ENCODE data around the gene INCENP. TPM values are rescaled to one million over a fixed set of nuclear protein-coding genes. Genes with fewer than 3 reads are reported as not detected.

Gene INCENP
- total and polyA plus RNA-seq, 2 of the 13 experiments (the other 11 are each of a cell fraction or from before 2014, with no cell fraction given), result 14.1 to 37.3 TPM

DNA sequence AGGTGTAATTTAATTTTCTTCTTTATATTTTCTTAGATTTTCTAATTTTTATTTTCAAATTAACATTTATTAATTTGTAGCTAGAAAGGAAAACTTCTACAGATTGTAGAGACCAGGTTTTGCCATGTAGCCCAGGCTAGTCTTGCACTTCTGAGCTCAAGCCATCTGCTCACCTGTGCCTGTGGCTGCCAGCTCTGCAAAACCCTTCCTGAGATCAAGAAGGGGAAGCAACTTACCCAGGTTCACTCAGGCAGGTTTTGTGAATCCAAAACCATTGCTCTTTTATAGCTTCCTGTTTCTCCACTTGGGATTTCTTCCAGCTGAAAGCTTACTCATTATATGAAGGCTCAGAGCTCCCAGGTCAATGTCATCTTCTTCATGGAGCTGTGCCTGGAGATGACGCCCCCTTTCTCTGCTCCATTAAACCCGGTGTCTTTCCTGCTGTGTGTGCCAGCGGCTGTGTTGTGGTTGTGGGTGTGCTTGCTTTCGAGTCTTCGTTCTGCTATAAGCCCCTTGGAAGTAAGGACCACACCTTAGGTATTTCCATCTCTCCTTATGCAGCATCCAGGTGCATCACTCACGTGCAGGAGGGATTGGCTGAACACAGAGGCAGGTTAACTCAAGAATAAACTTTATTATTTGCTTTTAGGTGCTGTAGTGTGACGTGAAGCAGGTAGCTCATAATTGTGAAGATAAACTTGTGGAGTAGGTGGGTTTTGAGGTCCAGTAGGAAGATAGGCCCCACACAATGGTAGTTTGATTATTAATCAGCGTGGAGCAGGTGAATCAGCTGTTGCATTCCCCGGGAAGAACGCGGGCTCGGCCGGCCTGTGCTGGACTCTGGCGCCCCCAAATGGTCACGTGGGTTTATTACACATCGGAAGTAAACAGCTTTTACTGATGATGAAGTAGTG lies 42.2 kb upstream of the INCENP start (continued):
- TF ChIP-seq, protein P1, sequence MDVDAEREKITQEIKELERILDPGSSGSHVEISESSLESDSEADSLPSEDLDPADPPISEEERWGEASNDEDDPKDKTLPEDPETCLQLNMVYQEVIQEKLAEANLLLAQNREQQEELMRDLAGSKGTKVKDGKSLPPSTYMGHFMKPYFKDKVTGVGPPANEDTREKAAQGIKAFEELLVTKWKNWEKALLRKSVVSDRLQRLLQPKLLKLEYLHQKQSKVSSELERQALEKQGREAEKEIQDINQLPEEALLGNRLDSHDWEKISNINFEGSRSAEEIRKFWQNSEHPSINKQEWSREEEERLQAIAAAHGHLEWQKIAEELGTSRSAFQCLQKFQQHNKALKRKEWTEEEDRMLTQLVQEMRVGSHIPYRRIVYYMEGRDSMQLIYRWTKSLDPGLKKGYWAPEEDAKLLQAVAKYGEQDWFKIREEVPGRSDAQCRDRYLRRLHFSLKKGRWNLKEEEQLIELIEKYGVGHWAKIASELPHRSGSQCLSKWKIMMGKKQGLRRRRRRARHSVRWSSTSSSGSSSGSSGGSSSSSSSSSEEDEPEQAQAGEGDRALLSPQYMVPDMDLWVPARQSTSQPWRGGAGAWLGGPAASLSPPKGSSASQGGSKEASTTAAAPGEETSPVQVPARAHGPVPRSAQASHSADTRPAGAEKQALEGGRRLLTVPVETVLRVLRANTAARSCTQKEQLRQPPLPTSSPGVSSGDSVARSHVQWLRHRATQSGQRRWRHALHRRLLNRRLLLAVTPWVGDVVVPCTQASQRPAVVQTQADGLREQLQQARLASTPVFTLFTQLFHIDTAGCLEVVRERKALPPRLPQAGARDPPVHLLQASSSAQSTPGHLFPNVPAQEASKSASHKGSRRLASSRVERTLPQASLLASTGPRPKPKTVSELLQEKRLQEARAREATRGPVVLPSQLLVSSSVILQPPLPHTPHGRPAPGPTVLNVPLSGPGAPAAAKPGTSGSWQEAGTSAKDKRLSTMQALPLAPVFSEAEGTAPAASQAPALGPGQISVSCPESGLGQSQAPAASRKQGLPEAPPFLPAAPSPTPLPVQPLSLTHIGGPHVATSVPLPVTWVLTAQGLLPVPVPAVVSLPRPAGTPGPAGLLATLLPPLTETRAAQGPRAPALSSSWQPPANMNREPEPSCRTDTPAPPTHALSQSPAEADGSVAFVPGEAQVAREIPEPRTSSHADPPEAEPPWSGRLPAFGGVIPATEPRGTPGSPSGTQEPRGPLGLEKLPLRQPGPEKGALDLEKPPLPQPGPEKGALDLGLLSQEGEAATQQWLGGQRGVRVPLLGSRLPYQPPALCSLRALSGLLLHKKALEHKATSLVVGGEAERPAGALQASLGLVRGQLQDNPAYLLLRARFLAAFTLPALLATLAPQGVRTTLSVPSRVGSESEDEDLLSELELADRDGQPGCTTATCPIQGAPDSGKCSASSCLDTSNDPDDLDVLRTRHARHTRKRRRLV (CRISPR knock-in tag; IDR thresholded peaks at IDR 0.05), result no peak
- TF ChIP-seq MZF1 (CRISPR knock-in tag; IDR thresholded peaks at IDR 0.05; ENCODE audit: borderline replicate concordance) (no peak), ZNF709 (CRISPR knock-in tag; IDR thresholded peaks at IDR 0.05) (no peak), MTA3 (CRISPR knock-in tag; IDR thresholded peaks at IDR 0.05) (no peak), ZNF737 (CRISPR knock-in tag; IDR thresholded peaks at IDR 0.05; ENCODE audit: borderline replicate concordance) (no peak), ZNF780A (CRISPR knock-in tag; IDR thresholded peaks at IDR 0.05) (no peak), ZNF549 (CRISPR knock-in tag; IDR thresholded peaks at IDR 0.05) (no peak), SOX6 (IDR thresholded peaks at IDR 0.05) (no peak), SOX6 (CRISPR knock-in tag; IDR thresholded peaks at IDR 0.05) (peak; percentile 42; the same call in 1 of the 2 replicates), PHF20 (CRISPR knock-in tag; IDR thresholded peaks at IDR 0.05) (no peak), GATAD1 (CRISPR knock-in tag; IDR thresholded peaks at IDR 0.05) (no peak), SMC3 (IDR thresholded peaks at IDR 0.05; ENCODE audit: low read length) (peak; percentile 69), E2F2 (CRISPR knock-in tag; IDR thresholded peaks at IDR 0.05; ENCODE audit: borderline replicate concordance) (no peak), HES4 (CRISPR knock-in tag; IDR thresholded peaks at IDR 0.05; ENCODE audit: borderline replicate concordance) (no peak), PHF21A (CRISPR knock-in tag; IDR thresholded peaks at IDR 0.05) (no peak), MAF1 (CRISPR knock-in tag; IDR thresholded peaks at IDR 0.05; ENCODE audit: borderline replicate concordance) (no peak), RNF219 (CRISPR knock-in tag; IDR thresholded peaks at IDR 0.05) (no peak), NFATC3 (CRISPR knock-in tag; IDR thresholded peaks at IDR 0.05) (no peak)
- TF ChIP-seq, protein P2, sequence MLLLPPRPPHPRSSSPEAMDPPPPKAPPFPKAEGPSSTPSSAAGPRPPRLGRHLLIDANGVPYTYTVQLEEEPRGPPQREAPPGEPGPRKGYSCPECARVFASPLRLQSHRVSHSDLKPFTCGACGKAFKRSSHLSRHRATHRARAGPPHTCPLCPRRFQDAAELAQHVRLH (CRISPR knock-in tag; IDR thresholded peaks at IDR 0.05; ENCODE audit: borderline replicate concordance, low read depth), result 0 out of 2 replicates have a peak, but pooled peaks have one; percentile 27
- TF ChIP-seq, protein P3, sequence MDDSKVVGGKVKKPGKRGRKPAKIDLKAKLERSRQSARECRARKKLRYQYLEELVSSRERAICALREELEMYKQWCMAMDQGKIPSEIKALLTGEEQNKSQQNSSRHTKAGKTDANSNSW (CRISPR knock-in tag; IDR thresholded peaks at IDR 0.05; ENCODE audit: borderline replicate concordance), result no peak

Data from HepG2 (cell line).